Measurements from ENCODE around the gene PDZK1.
"Not testable (repeated sequence)": the region's sequence is repeated elsewhere in the genome, so short reads cannot be mapped to it uniquely, and the experiment has no call there.

PDZK1 gene

GRCh38 chr1:145726193-145726592 lies 19.0 kb upstream of the PDZK1 start:
- not testable (repeated sequence) for H3K9me3 ChIP-seq (ENCODE audit: control insufficient read depth, insufficient read depth, low read length); H3K27me3 ChIP-seq (ENCODE audit: control insufficient read depth, insufficient read depth, low read length); DNase-seq (ENCODE audit: low read depth, low spot score); H3K4me3 ChIP-seq (ENCODE audit: low read length); H3K4me1 ChIP-seq (ENCODE audit: control insufficient read depth, insufficient read depth, low read length); H3K36me3 ChIP-seq (ENCODE audit: control insufficient read depth, insufficient read depth, low read length); H3K27ac ChIP-seq (ENCODE audit: low read length)
- WGBS (ENCODE audit: insufficient coverage, insufficient read length): no CpG with 5 or more reads among the region's 5 CpGs

DNA sequence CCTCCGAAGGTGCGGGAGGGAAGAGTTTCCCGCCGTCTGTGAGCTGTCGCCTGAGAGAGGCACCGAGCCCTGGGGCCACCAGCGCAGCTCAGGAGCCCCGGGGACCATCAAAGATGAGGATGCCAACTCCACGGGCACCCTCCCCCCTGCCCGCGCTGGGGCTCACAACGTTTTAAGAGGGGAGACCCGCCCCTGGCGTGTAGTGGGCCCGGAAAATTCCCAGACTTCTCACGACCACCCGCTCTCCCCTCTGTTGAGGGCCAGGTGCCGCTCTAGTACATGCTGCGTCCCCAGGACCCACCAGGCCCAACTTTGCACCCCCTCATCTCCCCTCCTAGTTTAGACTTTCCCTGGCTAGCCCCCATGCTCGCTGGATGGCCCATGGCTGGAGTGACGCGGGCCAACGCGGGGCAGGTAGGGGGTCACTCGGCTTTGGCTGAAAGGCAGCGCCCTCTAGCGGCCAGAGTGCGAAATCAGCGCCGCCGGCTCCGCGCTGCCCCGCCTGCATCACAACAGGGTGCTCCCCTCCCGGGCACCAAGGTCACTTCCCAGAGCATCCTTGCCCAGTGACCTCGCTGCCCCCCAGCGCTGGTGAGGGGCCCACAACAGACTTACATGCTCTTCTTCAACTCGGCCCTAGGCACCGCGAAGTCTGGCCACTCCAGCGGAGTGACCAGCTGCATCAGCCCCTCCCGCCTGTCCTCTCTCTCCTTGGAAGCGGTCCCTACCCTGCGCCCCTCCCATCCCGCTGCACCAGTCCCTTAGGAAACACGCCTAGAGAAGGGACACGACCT lies 13.9 kb upstream of the PDZK1 start:
- Histone ChIP-seq H3K9me3 (ENCODE audit: control insufficient read depth, insufficient read depth, low read length) (no peaks in the 10 kb centered on the region), H3K36me3 (ENCODE audit: control insufficient read depth, insufficient read depth, low read length) (no peaks in the 10 kb centered on the region), H3K4me3 (ENCODE audit: low read length) (peak overlapping the region; percentile 14; the same call in 1 of the 2 replicates), H3K27me3 (ENCODE audit: control insufficient read depth, insufficient read depth, low read length) (peaks cover 2% of the 10 kb centered on the region; the same call in 1 of the 2 replicates), H3K27ac (ENCODE audit: low read length) (no peak overlapping the region), H3K4me1 (ENCODE audit: control insufficient read depth, insufficient read depth, low read length) (no peaks in the 10 kb centered on the region)
- no CpG with 5 or more reads among the region's 47 CpGs for WGBS (ENCODE audit: insufficient coverage, insufficient read length)
- DNase-seq (ENCODE audit: low read depth, low spot score): peak; percentile 48

DNA sequence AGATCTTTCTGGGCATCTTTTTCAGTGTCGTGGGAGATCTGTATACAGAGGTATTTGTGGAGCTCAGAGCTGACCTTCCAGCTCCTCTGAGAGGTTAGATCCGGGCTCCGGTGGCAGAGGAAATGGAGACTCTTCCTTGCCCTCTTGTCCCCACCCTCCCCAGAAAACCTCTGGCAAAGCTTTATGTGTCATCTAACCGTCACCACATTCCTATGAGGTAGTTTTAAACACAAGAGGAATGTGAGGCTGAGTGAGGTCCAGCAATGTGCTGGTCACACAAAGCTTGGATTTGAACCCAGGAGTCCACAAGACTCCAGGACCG lies 13.3 kb upstream of the PDZK1 start:
- Histone ChIP-seq H3K4me3 (ENCODE audit: low read length) (no peak overlapping the region; the same call in 1 of the 2 replicates), H3K27ac (ENCODE audit: low read length) (no peak overlapping the region)
- no peak for DNase-seq (ENCODE audit: low read depth, low spot score)

DNA sequence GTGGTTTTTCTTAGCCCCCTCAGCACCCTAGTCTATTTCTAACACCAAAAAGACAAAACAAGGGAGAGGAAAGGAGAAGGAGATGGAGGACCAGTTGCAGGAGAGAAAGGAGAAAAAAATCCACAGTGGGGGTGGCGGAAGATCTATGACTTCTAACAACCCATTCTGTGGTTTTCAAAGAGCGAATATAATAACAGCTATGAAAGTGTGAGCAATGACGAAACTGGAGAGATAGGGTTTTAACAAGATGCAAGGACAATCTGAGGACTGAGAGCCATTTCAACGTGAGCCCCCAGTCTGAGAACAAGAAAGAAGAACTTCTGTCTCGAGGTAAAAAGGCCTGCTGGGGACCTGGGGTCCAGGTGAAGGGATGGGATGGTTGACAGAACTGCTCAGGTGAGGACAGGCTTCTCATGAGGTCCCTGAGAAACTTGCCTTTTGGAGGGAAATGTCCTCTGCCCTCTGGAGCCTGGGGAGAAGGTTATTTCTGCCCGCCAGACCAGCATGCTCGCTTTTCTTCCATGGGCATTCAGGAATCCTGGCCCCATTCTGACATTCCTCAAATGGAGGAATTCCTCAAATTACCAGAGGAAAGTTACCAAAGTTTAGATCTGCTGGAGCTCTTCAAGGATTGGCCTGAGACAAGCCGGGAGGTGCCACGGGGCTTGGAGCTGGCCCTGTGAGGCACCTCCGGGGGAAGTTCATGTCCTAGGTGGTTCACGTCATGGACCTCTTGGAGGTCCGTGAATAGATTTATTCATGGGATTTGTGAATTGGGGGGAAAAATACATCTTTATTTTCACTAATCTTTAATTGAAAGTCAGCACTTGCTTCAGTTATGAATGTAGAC lies 12.3 kb upstream of the PDZK1 start, which contains the start of gene CD160:
Gene CD160 (plus strand): TSS at position 270 of the 850 bp plus-strand sequence. CDS start 8,829 bp downstream, outside the sequence.
- Histone ChIP-seq H3K27ac (ENCODE audit: low read length) (no peak within 1 kb of the TSS), H3K9me3 (ENCODE audit: control insufficient read depth, insufficient read depth, low read length) (no peaks in the 10 kb centered on the region), H3K36me3 (ENCODE audit: control insufficient read depth, insufficient read depth, low read length) (no peaks in the 10 kb centered on the region), H3K27me3 (ENCODE audit: control insufficient read depth, insufficient read depth, low read length) (peaks cover 2% of the 10 kb centered on the region; the same call in 1 of the 2 replicates), H3K4me1 (ENCODE audit: control insufficient read depth, insufficient read depth, low read length) (no peaks in the 10 kb centered on the region), H3K4me3 (ENCODE audit: low read length) (no peak within 1 kb of the TSS)
- no CpG with 5 or more reads among the region's 12 CpGs for WGBS (ENCODE audit: insufficient coverage, insufficient read length)
- DNase-seq (ENCODE audit: low read depth, low spot score): no peak

More for the DNA sequence above, 13.3 kb upstream of the PDZK1 start:
- Histone ChIP-seq H3K9me3 (ENCODE audit: control insufficient read depth, insufficient read depth, low read length) (no peaks in the 10 kb centered on the region), H3K36me3 (ENCODE audit: control insufficient read depth, insufficient read depth, low read length) (no peaks in the 10 kb centered on the region), H3K27me3 (ENCODE audit: control insufficient read depth, insufficient read depth, low read length) (peaks cover 2% of the 10 kb centered on the region; the same call in 1 of the 2 replicates), H3K4me1 (ENCODE audit: control insufficient read depth, insufficient read depth, low read length) (no peaks in the 10 kb centered on the region)
- WGBS (ENCODE audit: insufficient coverage, insufficient read length): no CpG with 5 or more reads among the region's 5 CpGs

GRCh38 chr1:145718465-145718864 lies 11.3 kb upstream of the PDZK1 start:
- H3K9me3 ChIP-seq (ENCODE audit: control insufficient read depth, insufficient read depth, low read length); H3K27me3 ChIP-seq (ENCODE audit: control insufficient read depth, insufficient read depth, low read length); H3K4me3 ChIP-seq (ENCODE audit: low read length); H3K4me1 ChIP-seq (ENCODE audit: control insufficient read depth, insufficient read depth, low read length); H3K27ac ChIP-seq (ENCODE audit: low read length); DNase-seq (ENCODE audit: low read depth, low spot score); H3K36me3 ChIP-seq (ENCODE audit: control insufficient read depth, insufficient read depth, low read length): not testable (repeated sequence)
- no CpG with 5 or more reads among the region's 5 CpGs for WGBS (ENCODE audit: insufficient coverage, insufficient read length)

GRCh38 chr1:145717833-145718232 lies 10.7 kb upstream of the PDZK1 start:
- H3K27me3 ChIP-seq (ENCODE audit: control insufficient read depth, insufficient read depth, low read length): peaks cover 2% of the 10 kb centered on the region; the same call in 1 of the 2 replicates
- no peak for DNase-seq (ENCODE audit: low read depth, low spot score)
- no CpG with 5 or more reads among the region's 1 CpG for WGBS (ENCODE audit: insufficient coverage, insufficient read length)
- no peak overlapping the region for H3K27ac ChIP-seq (ENCODE audit: low read length)
- H3K4me3 ChIP-seq (ENCODE audit: low read length): no peak overlapping the region
- no peaks in the 10 kb centered on the region for H3K4me1 ChIP-seq (ENCODE audit: control insufficient read depth, insufficient read depth, low read length)
- H3K9me3 ChIP-seq (ENCODE audit: control insufficient read depth, insufficient read depth, low read length): no peaks in the 10 kb centered on the region
- H3K36me3 ChIP-seq (ENCODE audit: control insufficient read depth, insufficient read depth, low read length): no peaks in the 10 kb centered on the region

GRCh38 chr1:145716641-145717345 lies 9.6 kb upstream of the PDZK1 start:
- no CpG with 5 or more reads among the region's 10 CpGs for WGBS (ENCODE audit: insufficient coverage, insufficient read length)
- no peak for DNase-seq (ENCODE audit: low read depth, low spot score)
- H3K9me3 ChIP-seq (ENCODE audit: control insufficient read depth, insufficient read depth, low read length): no peaks in the 10 kb centered on the region
- peaks cover 2% of the 10 kb centered on the region; the same call in 1 of the 2 replicates for H3K27me3 ChIP-seq (ENCODE audit: control insufficient read depth, insufficient read depth, low read length)
- H3K27ac ChIP-seq (ENCODE audit: low read length): no peak overlapping the region
- no peaks in the 10 kb centered on the region for H3K36me3 ChIP-seq (ENCODE audit: control insufficient read depth, insufficient read depth, low read length)
- H3K4me3 ChIP-seq (ENCODE audit: low read length): no peak overlapping the region
- H3K4me1 ChIP-seq (ENCODE audit: control insufficient read depth, insufficient read depth, low read length): no peaks in the 10 kb centered on the region

GRCh38 chr1:145714524-145715111 lies 7.5 kb upstream of the PDZK1 start:
- Histone ChIP-seq H3K27ac (ENCODE audit: low read length) (no peak overlapping the region), H3K27me3 (ENCODE audit: control insufficient read depth, insufficient read depth, low read length) (no peaks in the 10 kb centered on the region), H3K36me3 (ENCODE audit: control insufficient read depth, insufficient read depth, low read length) (no peaks in the 10 kb centered on the region), H3K4me3 (ENCODE audit: low read length) (no peak overlapping the region), H3K4me1 (ENCODE audit: control insufficient read depth, insufficient read depth, low read length) (no peaks in the 10 kb centered on the region), H3K9me3 (ENCODE audit: control insufficient read depth, insufficient read depth, low read length) (no peaks in the 10 kb centered on the region)
- no peak for DNase-seq (ENCODE audit: low read depth, low spot score)
- WGBS (ENCODE audit: insufficient coverage, insufficient read length): no CpG with 5 or more reads among the region's 6 CpGs

DNA sequence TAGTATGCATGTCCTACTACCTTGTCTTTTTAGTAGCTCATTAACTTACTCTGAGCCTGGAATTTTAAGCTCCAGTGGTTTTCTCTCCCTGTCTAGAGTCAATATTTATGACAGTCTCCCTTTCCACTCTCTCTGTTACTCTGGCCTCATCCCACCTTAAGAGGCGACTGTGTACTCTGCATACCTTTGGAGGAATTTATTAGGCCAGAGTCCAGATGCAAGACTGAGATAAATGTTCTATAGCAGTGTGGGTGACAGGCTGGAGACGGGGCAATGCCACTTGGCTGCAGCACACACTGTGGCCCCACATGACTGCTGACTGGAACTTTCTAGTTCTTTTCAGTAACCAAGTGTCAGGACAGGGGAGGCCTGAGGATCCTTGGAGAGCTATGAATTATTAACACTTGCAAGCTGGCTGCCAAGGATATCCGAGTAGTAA lies 4.1 kb upstream of the PDZK1 start:
- Histone ChIP-seq H3K27me3 (ENCODE audit: control insufficient read depth, insufficient read depth, low read length) (no peaks in the 10 kb centered on the region), H3K4me1 (ENCODE audit: control insufficient read depth, insufficient read depth, low read length) (no peaks in the 10 kb centered on the region), H3K36me3 (ENCODE audit: control insufficient read depth, insufficient read depth, low read length) (no peaks in the 10 kb centered on the region), H3K27ac (ENCODE audit: low read length) (no peak overlapping the region), H3K4me3 (ENCODE audit: low read length) (no peak overlapping the region), H3K9me3 (ENCODE audit: control insufficient read depth, insufficient read depth, low read length) (no peaks in the 10 kb centered on the region)
- no peak for DNase-seq (ENCODE audit: low read depth, low spot score)
- no CpG with 5 or more reads among the region's 3 CpGs for WGBS (ENCODE audit: insufficient coverage, insufficient read length)

Measured in iPS DF 6.9 (cell line).